ENCODE measurements around the gene BPIFB1. TPM values are rescaled to one million over a fixed set of nuclear protein-coding genes. Genes with fewer than 3 reads are reported as not detected.

The BPIFB1 gene
- total RNA-seq, 1 experiment from 2014 or later: 0.10 TPM

DNA sequence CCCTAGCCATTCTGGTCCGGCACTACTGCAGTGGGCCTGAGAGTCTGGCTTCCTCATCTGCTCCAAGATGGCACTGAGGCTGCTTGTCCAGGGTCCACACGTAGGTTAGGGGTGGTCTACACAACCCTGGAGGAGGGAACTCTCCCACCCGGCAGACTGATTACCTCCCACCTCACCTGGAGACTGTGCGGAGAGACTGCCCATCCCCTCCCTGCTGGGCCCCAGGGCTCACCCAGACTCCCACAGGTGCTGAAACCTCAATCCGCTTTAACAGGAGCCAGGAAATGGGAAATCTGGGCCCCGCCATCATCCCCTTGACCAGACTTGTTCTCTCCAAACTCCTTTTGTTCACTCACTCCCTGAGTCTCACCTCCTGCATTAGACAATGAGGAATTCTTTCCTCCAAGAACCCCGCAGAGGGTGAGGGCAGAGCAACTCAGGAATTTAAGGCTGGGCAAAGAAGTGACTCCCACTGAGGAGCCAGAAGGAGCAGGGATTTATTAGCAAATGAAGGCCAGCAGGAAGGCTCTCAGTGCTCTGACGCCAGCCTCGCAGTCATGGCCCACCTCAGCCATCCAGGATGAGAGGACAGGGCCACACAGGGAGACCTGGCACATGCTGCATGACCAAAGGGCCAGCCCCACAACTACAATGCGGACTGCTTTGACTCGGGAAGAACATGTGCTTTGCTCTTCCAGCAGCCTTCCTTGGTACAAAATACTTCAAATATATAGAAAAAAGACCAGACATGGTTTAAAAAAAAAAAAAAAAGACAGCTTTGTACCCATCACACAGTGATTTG, 65.3 kb downstream of the BPIFB1 start:
- Histone ChIP-seq H3K9me3 (ENCODE audit: control insufficient read depth, insufficient read depth, low read depth, low read length) (no peaks in the 10 kb centered on the region), H3K36me3 (ENCODE audit: control insufficient read depth, insufficient read depth, low read length) (no peaks in the 10 kb centered on the region; the same call in 1 of the 2 replicates), H3K27ac (ENCODE audit: low read length) (no peak overlapping the region), H3K4me3 (ENCODE audit: low read depth in 2 of 2, low read length in 2 of 2) (no peak overlapping the region), H3K4me1 (ENCODE audit: control insufficient read depth, insufficient read depth, low read length) (no peaks in the 10 kb centered on the region), H3K27me3 (ENCODE audit: control insufficient read depth, insufficient read depth, low read length) (no peaks in the 10 kb centered on the region)
- POLR2A ChIA-PET: interaction anchor here (0.7 kb wide), 1 partner anchor 18 kb away, joined by 4 read pairs; no protein-coding TSS in a partner anchor
- intact Hi-C loops (cut with micrococcal nuclease; ENCODE audit: unreplicated experiment) (no loop called here), in situ Hi-C loops (cut with HindIII; ENCODE audit: low pct_unique_long_range_greater_than_20kb, low sequenced_read_pairs) (no loop called here)
- DNase-seq (ENCODE audit: low read depth, low spot score) (no peak), ATAC-seq (no peak)
- CTCF ChIA-PET: no interaction called here
- BruUV-seq (replicated peaks): no TSS peak
- no peak for TF ChIP-seq SIN3A (IDR thresholded peaks at IDR 0.05; ENCODE audit: borderline replicate concordance, insufficient read depth, low read depth, low read length)
- no peak for TF ChIP-seq TCF7L2 (IDR thresholded peaks at IDR 0.05; ENCODE audit: low read depth, low read length)
- TF ChIP-seq, protein P1, sequence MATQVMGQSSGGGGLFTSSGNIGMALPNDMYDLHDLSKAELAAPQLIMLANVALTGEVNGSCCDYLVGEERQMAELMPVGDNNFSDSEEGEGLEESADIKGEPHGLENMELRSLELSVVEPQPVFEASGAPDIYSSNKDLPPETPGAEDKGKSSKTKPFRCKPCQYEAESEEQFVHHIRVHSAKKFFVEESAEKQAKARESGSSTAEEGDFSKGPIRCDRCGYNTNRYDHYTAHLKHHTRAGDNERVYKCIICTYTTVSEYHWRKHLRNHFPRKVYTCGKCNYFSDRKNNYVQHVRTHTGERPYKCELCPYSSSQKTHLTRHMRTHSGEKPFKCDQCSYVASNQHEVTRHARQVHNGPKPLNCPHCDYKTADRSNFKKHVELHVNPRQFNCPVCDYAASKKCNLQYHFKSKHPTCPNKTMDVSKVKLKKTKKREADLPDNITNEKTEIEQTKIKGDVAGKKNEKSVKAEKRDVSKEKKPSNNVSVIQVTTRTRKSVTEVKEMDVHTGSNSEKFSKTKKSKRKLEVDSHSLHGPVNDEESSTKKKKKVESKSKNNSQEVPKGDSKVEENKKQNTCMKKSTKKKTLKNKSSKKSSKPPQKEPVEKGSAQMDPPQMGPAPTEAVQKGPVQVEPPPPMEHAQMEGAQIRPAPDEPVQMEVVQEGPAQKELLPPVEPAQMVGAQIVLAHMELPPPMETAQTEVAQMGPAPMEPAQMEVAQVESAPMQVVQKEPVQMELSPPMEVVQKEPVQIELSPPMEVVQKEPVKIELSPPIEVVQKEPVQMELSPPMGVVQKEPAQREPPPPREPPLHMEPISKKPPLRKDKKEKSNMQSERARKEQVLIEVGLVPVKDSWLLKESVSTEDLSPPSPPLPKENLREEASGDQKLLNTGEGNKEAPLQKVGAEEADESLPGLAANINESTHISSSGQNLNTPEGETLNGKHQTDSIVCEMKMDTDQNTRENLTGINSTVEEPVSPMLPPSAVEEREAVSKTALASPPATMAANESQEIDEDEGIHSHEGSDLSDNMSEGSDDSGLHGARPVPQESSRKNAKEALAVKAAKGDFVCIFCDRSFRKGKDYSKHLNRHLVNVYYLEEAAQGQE (IDR thresholded peaks at IDR 0.05; ENCODE audit: insufficient read depth in 1 of 2, low read depth in 2 of 2, low read length in 1 of 2): no peak
- no peak for TF ChIP-seq POLR2AphosphoS5 (IDR thresholded peaks at IDR 0.05; ENCODE audit: low read depth, low read length)
- no peak for TF ChIP-seq CTCF (IDR thresholded peaks at IDR 0.05)

- no peak for TF ChIP-seq POLR2AphosphoS5 (IDR thresholded peaks at IDR 0.05; ENCODE audit: low read depth, low read length)
- TF ChIP-seq SIN3A (IDR thresholded peaks at IDR 0.05; ENCODE audit: borderline replicate concordance, insufficient read depth, low read depth, low read length): no peak
- no peak for TF ChIP-seq TCF7L2 (IDR thresholded peaks at IDR 0.05; ENCODE audit: low read depth, low read length)
- TF ChIP-seq CTCF (IDR thresholded peaks at IDR 0.05): no peak
- TF ChIP-seq, protein P1 (IDR thresholded peaks at IDR 0.05; ENCODE audit: insufficient read depth in 1 of 2, low read depth in 2 of 2, low read length in 1 of 2): no peak
- no TSS peak for BruUV-seq (replicated peaks)
- ATAC-seq (no peak), DNase-seq (ENCODE audit: low read depth, low spot score) (no peak)
- H3K4me1 ChIP-seq (ENCODE audit: control insufficient read depth, insufficient read depth, low read length): no peaks in the 10 kb centered on the region
- H3K36me3 ChIP-seq (ENCODE audit: control insufficient read depth, insufficient read depth, low read length): no peaks in the 10 kb centered on the region; the same call in 1 of the 2 replicates
- no peaks in the 10 kb centered on the region for H3K27me3 ChIP-seq (ENCODE audit: control insufficient read depth, insufficient read depth, low read length)
- no peak overlapping the region for H3K27ac ChIP-seq (ENCODE audit: low read length)
- H3K4me3 ChIP-seq (ENCODE audit: low read depth in 2 of 2, low read length in 2 of 2): no peak overlapping the region
- intact Hi-C loops (cut with micrococcal nuclease; ENCODE audit: unreplicated experiment): no loop called here
- in situ Hi-C loops (cut with HindIII; ENCODE audit: low pct_unique_long_range_greater_than_20kb, low sequenced_read_pairs): no loop called here
- ChIA-PET POLR2A (no interaction called here), CTCF (no interaction called here)
- H3K9me3 ChIP-seq (ENCODE audit: control insufficient read depth, insufficient read depth, low read depth, low read length): no peaks in the 10 kb centered on the region
Measured at GRCh38 chr20:33349493-33349892, 66.5 kb downstream of the BPIFB1 start.
